GM10266 (cell line): Measurements from ENCODE around the gene NLGN1.

Experiments used
- DNase-seq: peaks from one replicate; pipeline ENCODE4 v3.0.0; 2012; ENCODE audit errors: extremely low spot score
- CTCF ChIP-seq: IDR thresholded peaks from 2 replicates; pipeline ENCODE4 v1.5.1; 2012; ENCODE audit warnings: mild to moderate bottlenecking, low read depth; ENCODE audit not compliant: control insufficient read depth, insufficient read depth; ENCODE audit errors: missing control alignments

NLGN1 gene

DNA sequence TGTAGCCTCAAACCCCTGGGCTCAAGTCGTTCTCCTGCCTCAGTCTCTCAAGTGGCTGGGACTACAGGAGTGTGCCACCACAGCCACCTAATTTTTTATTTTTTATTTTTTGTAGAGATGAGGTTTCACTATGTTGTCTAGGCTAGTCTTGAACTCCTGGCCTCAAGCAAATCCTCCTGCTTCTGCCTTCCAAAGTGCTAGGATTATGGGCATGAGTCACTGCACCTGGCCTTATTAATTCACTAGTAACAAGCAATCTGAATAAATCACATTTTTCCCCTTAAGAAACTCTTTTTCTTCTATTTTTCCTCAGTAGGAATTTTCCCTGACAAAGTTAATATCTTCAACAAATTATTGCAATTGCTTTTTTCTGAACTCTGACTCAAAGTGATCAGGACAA, 336.9 kb downstream of the NLGN1 start:
- no peak for TF ChIP-seq CTCF
- DNase-seq = no peak

DNA sequence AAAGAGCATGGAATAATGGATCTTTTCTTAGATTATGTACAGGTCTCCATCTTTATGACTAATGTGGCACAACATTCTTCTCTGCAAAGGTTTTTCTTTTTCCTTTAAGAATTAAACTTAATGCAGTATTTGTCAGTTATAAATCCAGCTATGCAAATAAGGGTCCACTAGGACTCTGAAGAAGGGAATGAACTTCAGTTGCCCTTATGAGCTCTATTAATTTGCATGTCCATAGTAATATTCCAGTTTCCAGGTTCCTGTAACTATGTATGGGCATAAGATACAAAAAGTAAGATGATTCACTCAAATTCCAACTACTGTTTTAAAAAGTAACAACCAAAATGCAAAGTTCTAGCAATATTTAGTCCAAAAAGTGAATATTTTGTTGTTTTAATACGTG, 337.4 kb downstream of the NLGN1 start:
- no peak for TF ChIP-seq CTCF
- no peak for DNase-seq

GRCh38 chr3:173735841-173736240, 338.3 kb downstream of the NLGN1 start:
- no peak for DNase-seq
- no peak for TF ChIP-seq CTCF

GRCh38 chr3:173737167-173737808, 339.7 kb downstream of the NLGN1 start:
- DNase-seq = no peak
- no peak for TF ChIP-seq CTCF

GRCh38 chr3:173739726-173740125, 342.2 kb downstream of the NLGN1 start:
- TF ChIP-seq CTCF = no peak

DNA sequence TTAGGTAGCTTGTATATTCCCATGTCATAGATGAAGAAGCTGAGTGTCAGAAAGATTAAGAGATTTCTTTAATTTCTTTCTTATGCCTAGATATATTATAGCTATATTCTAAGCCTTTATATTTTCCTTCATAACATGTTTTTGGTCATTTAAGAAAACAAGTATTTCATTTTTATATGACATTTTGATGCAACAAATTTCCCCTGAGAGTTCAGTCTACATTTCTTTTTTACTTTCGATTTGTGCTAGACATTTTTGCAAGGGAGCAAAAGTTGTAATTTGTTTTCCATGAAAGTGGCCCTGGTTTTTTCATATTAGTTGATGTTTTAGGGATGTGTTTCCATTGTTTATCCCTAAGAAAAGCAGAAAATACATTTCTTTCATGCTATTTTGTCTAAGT, 344.9 kb downstream of the NLGN1 start:
- TF ChIP-seq CTCF = no peak
- no peak for DNase-seq

More at GRCh38 chr3:173739726-173740125, 342.2 kb downstream of the NLGN1 start:
- DNase-seq = no peak

DNA sequence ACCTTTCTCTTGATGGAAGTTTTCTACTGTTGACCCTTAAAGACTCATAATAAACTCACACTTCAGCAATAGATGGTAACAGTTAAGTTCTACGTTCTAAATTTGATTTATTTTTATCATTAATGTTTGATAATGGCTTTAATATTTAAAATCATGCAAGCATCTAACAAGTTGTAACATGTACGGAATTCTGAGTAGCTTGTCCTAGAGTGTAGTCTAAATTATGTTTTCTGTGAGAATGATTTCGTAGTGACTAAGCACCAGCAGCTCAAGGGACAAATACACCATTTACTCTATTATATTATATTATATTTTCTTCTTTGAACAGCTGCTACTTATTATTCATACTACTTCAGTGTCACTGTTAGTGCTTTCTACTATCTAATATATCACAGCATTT, 345.6 kb downstream of the NLGN1 start:
- TF ChIP-seq CTCF = no peak
- no peak for DNase-seq
